ENCODE results near the gene USH1C. TPM values are rescaled to one million over a fixed set of nuclear protein-coding genes. Genes with fewer than 3 reads are reported as not detected.

Gene USH1C
- total RNA-seq, 1 donor from 2014 or later: 0.24 TPM

DNA sequence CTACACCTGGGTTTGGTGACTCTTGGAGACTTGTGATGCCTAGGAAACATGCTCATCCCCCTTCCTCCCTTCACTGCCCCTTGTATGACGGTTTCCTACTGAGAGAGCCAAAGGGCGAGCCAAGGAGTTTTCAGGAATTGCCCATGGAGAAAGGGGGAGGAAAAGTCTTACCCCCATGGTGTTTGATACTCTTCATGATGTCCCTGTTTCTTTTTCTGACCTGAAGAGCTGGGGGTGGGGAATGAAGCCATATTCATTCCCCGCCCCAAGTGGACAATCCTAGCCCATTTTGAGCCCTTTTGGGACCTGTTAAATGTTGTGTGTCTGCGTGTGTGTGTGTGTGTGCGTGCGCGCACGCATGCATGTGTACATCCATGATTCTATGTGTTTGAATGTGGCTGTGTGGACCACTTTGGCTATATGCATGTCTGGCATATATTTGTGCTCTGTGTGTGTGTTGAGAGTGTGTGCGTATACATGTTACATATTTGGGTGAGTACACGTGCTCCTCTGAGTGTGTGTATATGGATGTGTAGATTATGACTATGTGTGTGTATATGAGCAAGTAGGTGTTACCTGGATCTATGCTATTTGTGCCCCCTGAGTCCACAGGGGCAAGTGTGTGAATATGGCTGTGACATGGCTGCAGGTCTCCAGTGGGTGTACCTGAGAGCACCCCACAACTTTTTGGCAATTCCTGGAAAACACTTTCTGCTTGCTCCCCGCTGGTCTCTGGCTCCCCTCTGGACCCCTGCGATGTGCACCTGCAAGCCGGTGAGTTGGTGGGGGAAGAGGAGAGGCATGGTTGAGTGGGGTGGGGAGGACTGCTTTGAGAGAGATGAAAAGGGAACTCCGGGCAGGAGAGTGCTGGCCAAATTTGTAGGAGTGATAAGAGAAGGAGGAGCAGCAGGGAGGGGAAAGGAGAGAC, 27.5 kb upstream of the USH1C start:
- no peak overlapping the region for H3K27ac ChIP-seq
- H3K27me3 ChIP-seq: no peaks in the 10 kb centered on the region
- no peaks in the 10 kb centered on the region for H3K36me3 ChIP-seq
- H3K4me3 ChIP-seq: no peak overlapping the region
- H3K4me1 ChIP-seq: no peaks in the 10 kb centered on the region
- no peak overlapping the region for H3K4me2 ChIP-seq
- no peak for DNase-seq (ENCODE audit: low spot score)
- no peaks in the 10 kb centered on the region for H3K9me3 ChIP-seq (ENCODE audit: low read depth)
- H3K27ac Mint-ChIP-seq: no peak overlapping the region
- no peak overlapping the region for H2AFZ ChIP-seq (replicated peaks)
- H3K4me3 Mint-ChIP-seq: no peak overlapping the region
- TF ChIP-seq EZH2 (IDR thresholded peaks at IDR 0.05) (no peak), EZH2phosphoT487 (IDR thresholded peaks at IDR 0.05) (no peak), CTCF (IDR thresholded peaks at IDR 0.05) (no peak)
- no peaks in the 10 kb centered on the region for H3K79me2 ChIP-seq (ENCODE audit: low read depth)
- H4K20me1 ChIP-seq (ENCODE audit: low read depth): no peaks in the 10 kb centered on the region
- H3K9ac ChIP-seq: no peak overlapping the region
- no peaks in the 10 kb centered on the region for H3F3A ChIP-seq (ENCODE audit: low read depth)
- H3K9me3 Mint-ChIP-seq: no peaks in the 10 kb centered on the region
- peaks cover 14% of the 10 kb centered on the region for H3K4me1 Mint-ChIP-seq
- peaks cover 10% of the 10 kb centered on the region for H3K27me3 Mint-ChIP-seq (ENCODE audit: insufficient read depth, low read depth)
- H3K36me3 Mint-ChIP-seq: no peaks in the 10 kb centered on the region

DNA sequence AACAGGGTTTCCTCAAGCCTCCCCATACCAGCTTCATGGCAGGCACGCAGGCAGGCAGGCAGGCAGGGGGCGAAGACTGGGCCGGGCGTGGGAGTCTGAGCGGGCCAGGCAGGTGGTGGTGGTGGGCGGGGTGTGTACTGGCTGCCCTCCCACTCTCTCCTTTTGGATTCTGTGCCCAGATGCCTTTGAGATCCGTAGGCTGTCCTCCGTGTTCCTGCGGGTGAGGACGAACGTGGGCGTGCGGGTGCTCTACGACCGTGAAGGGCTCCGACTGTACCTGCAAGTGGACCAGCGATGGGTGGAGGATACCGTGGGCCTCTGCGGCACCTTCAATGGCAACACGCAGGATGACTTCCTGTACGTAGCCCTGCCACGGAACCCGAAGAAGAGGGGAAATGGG, 25.8 kb upstream of the USH1C start:
- no peak overlapping the region for H3K4me3 Mint-ChIP-seq
- H3K36me3 Mint-ChIP-seq: no peaks in the 10 kb centered on the region
- H3K27ac ChIP-seq: no peak overlapping the region
- no peaks in the 10 kb centered on the region for H3F3A ChIP-seq (ENCODE audit: low read depth)
- no peaks in the 10 kb centered on the region for H3K9me3 Mint-ChIP-seq
- no peaks in the 10 kb centered on the region for H3K79me2 ChIP-seq (ENCODE audit: low read depth)
- TF ChIP-seq EZH2 (IDR thresholded peaks at IDR 0.05) (no peak), EZH2phosphoT487 (IDR thresholded peaks at IDR 0.05) (no peak), CTCF (IDR thresholded peaks at IDR 0.05) (no peak)
- no peak overlapping the region for H3K9ac ChIP-seq
- H4K20me1 ChIP-seq (ENCODE audit: low read depth): no peaks in the 10 kb centered on the region
- H3K4me1 Mint-ChIP-seq: peaks cover 2% of the 10 kb centered on the region
- H3K27ac Mint-ChIP-seq: no peak overlapping the region
- H3K27me3 Mint-ChIP-seq (ENCODE audit: insufficient read depth, low read depth): peaks cover 10% of the 10 kb centered on the region
- H3K4me3 ChIP-seq: no peak overlapping the region
- no peak overlapping the region for H3K4me2 ChIP-seq
- no peak overlapping the region for H2AFZ ChIP-seq (replicated peaks)
- no peaks in the 10 kb centered on the region for H3K36me3 ChIP-seq
- DNase-seq (ENCODE audit: low spot score): no peak
- no peaks in the 10 kb centered on the region for H3K4me1 ChIP-seq
- H3K27me3 ChIP-seq: no peaks in the 10 kb centered on the region
- H3K9me3 ChIP-seq (ENCODE audit: low read depth): no peaks in the 10 kb centered on the region

DNA sequence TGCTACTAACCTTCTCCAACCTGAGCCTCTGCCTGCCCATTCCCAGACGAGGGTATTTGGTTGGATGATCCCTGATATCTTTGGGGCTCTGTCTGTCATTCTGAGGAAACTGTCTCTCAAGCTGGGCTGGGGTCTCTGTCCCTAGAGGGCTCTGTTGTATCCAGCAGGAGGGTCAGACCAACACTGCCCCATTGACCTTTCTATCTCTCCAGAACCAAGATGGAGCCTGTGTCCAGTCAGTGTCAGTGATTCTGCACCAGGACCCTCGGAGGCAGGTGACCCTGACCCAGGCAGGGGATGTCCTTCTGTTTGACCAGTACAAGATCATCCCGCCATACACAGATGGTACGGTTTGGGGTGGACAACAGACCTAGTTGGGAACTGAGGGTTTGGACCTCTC, 24.7 kb upstream of the USH1C start:
- DNase-seq (ENCODE audit: low spot score): no peak
- Histone ChIP-seq H3K27ac (no peak overlapping the region), H3F3A (ENCODE audit: low read depth) (no peaks in the 10 kb centered on the region), H3K9ac (no peak overlapping the region), H4K20me1 (ENCODE audit: low read depth) (no peaks in the 10 kb centered on the region), H3K4me3 (no peak overlapping the region), H2AFZ (replicated peaks) (no peak overlapping the region), H3K36me3 (no peaks in the 10 kb centered on the region), H3K27me3 (no peaks in the 10 kb centered on the region), H3K4me1 (no peaks in the 10 kb centered on the region), H3K9me3 (ENCODE audit: low read depth) (no peaks in the 10 kb centered on the region), H3K79me2 (ENCODE audit: low read depth) (no peaks in the 10 kb centered on the region), H3K4me2 (no peak overlapping the region)
- TF ChIP-seq CTCF (IDR thresholded peaks at IDR 0.05) (no peak), EZH2 (IDR thresholded peaks at IDR 0.05) (no peak), EZH2phosphoT487 (IDR thresholded peaks at IDR 0.05) (no peak)
- H3K4me3 Mint-ChIP-seq: no peak overlapping the region
- no peaks in the 10 kb centered on the region for H3K9me3 Mint-ChIP-seq
- peaks cover 10% of the 10 kb centered on the region for H3K27me3 Mint-ChIP-seq (ENCODE audit: insufficient read depth, low read depth)
- H3K4me1 Mint-ChIP-seq: peaks cover 2% of the 10 kb centered on the region
- H3K27ac Mint-ChIP-seq: no peak overlapping the region
- H3K36me3 Mint-ChIP-seq: no peaks in the 10 kb centered on the region

Data from neural progenitor cell (in vitro differentiated cells).